IMR-90 (cell line): ENCODE measurements around the gene IREB2. TPM values are rescaled to one million over a fixed set of nuclear protein-coding genes. Genes with fewer than 3 reads are reported as not detected.

Experiments used
- ATAC-seq: fragments of 200-7000 bp; cut with Tn5 transposase; 2 replicates; pipeline ENCODE4 v1.9.1; 2020; ENCODE audit warnings: low read depth, mild to moderate bottlenecking, moderate library complexity
- BruUV-seq: library from RNA; stranded (reverse); fragments of 400-500 nt; replicated peaks from 2 replicates; lab custom pipeline; 2021; lab: Mats Ljungman, UMichigan
- CTCF ChIA-PET: fragments of 300-600 bp; formaldehyde crosslinking; extraction: SDS; loops from one replicate; lab custom pipeline; 2021; ENCODE audit warnings: antibody characterized with exemption; lab: Yijun Ruan, JAX
- POLR2A ChIA-PET: fragments of 300-600 bp; sonication (Branson Sonifier 250); formaldehyde crosslinking; loops from one replicate; lab custom pipeline; 2022; ENCODE audit warnings: antibody characterized with exemption; ENCODE audit not compliant: unreplicated experiment; lab: Charles Lee
- DNase-seq: peaks from one replicate; pipeline ENCODE4 v3.0.0; 2013
- H2AFZ ChIP-seq: replicated peaks from 2 replicates; pipeline ENCODE3; 2013; ENCODE audit warnings: low read length, mild to moderate bottlenecking; ENCODE audit not compliant: poor library complexity
- H2AK5ac ChIP-seq: 2 replicates; pipeline ENCODE4 v1.6.1; 2013; ENCODE audit warnings: low read depth, low read length, inconsistent platforms
- H2AK9ac ChIP-seq: replicated peaks from 2 replicates; pipeline ENCODE3; 2013; ENCODE audit warnings: mild to moderate bottlenecking, low read depth, low read length, moderate library complexity; ENCODE audit not compliant: poor library complexity
- H2BK120ac ChIP-seq: 2 replicates; pipeline ENCODE4 v1.6.1; 2013; ENCODE audit warnings: low read depth, low read length, inconsistent platforms
- H2BK15ac ChIP-seq: 3 replicates; pipeline ENCODE4 v1.6.1; 2013; ENCODE audit warnings: low read depth, low read length, inconsistent platforms
- H2BK20ac ChIP-seq: 2 replicates; pipeline ENCODE4 v1.6.1; 2013; ENCODE audit warnings: low read depth, mild to moderate bottlenecking, inconsistent platforms, low read length, moderate library complexity
- H2BK5ac ChIP-seq: 2 replicates; pipeline ENCODE4 v1.6.1; 2013; ENCODE audit warnings: mild to moderate bottlenecking, low read depth, low read length, inconsistent platforms; ENCODE audit not compliant: poor library complexity, severe bottlenecking
- H3K14ac ChIP-seq: replicated peaks from 2 replicates; pipeline ENCODE4 v1.6.1; 2013; ENCODE audit warnings: low read depth, low read length, inconsistent platforms
- H3K18ac ChIP-seq: 2 replicates; pipeline ENCODE4 v1.6.1; 2013; ENCODE audit warnings: low read depth, low read length, control low read depth
- H3K23ac ChIP-seq: 2 replicates; pipeline ENCODE4 v1.6.1; 2013; ENCODE audit warnings: low read depth, low read length, inconsistent platforms
- H3K27ac ChIP-seq: 2 replicates; pipeline ENCODE4 v1.5.1; 2013; ENCODE audit warnings: mild to moderate bottlenecking, control low read depth, low read length; ENCODE audit not compliant: insufficient read depth
- H3K27me3 ChIP-seq: 2 replicates; pipeline ENCODE4 v1.6.1; 2013; ENCODE audit warnings: low read length; ENCODE audit not compliant: control insufficient read depth, insufficient read depth
- H3K36me3 ChIP-seq: 2 replicates; pipeline ENCODE4 v1.6.1; 2013; ENCODE audit warnings: low read length, mixed read lengths; ENCODE audit not compliant: control insufficient read depth, insufficient read depth
- H3K4ac ChIP-seq: 2 replicates; pipeline ENCODE4 v1.6.1; 2013; ENCODE audit warnings: low read depth, low read length, inconsistent platforms
- H3K4me1 ChIP-seq: 2 replicates; pipeline ENCODE4 v1.6.1; 2013; ENCODE audit warnings: low read length, mixed read lengths; ENCODE audit not compliant: control insufficient read depth, insufficient read depth
- H3K4me2 ChIP-seq: 2 replicates; pipeline ENCODE4 v1.6.1; 2013; ENCODE audit warnings: low read depth, mild to moderate bottlenecking, control low read depth, low read length, moderate library complexity
- H3K4me3 ChIP-seq: 2 replicates; pipeline ENCODE4 v1.5.1; 2013; ENCODE audit warnings: low read depth, mild to moderate bottlenecking, control low read depth, low read length, moderate library complexity; ENCODE audit not compliant: insufficient read depth
- H3K56ac ChIP-seq: 2 replicates; pipeline ENCODE4 v1.6.1; 2013; ENCODE audit warnings: low read length, inconsistent platforms; ENCODE audit not compliant: insufficient read depth; ENCODE audit errors: extremely low read depth
- H3K79me1 ChIP-seq, 2 experiments: 2 replicates each; pipeline ENCODE4 v1.6.1; 2013; ENCODE audit warnings: low read length in 2 of 2, inconsistent platforms in 1 of 2, low read depth in 1 of 2
- H3K9ac ChIP-seq: 2 replicates; pipeline ENCODE4 v1.6.1; 2013; ENCODE audit warnings: low read depth, low read length, control low read depth
- H3K9me1 ChIP-seq: 2 replicates; pipeline ENCODE4 v1.6.1; 2013; ENCODE audit warnings: low read length, inconsistent platforms; ENCODE audit not compliant: insufficient read depth
- H3K9me3 ChIP-seq: 2 replicates; pipeline ENCODE4 v1.6.1; 2013; ENCODE audit warnings: low read length; ENCODE audit not compliant: control insufficient read depth, insufficient read depth
- H4K20me1 ChIP-seq: 2 replicates; pipeline ENCODE4 v1.6.1; 2013; ENCODE audit warnings: low read length, inconsistent platforms; ENCODE audit not compliant: insufficient read depth
- H4K5ac ChIP-seq: 2 replicates; pipeline ENCODE4 v1.6.1; 2013; ENCODE audit warnings: mild to moderate bottlenecking, low read depth, low read length, control low read depth
- H4K8ac ChIP-seq, 2 experiments: 2 replicates each; pipeline ENCODE4 v1.6.1; 2013; ENCODE audit warnings: low read depth in 2 of 2, low read length in 2 of 2, control low read depth in 1 of 2, inconsistent platforms in 1 of 2
- H4K91ac ChIP-seq: 2 replicates; pipeline ENCODE4 v1.6.1; 2013; ENCODE audit warnings: low read depth, low read length, inconsistent platforms; ENCODE audit not compliant: insufficient read depth
- BHLHE40 ChIP-seq: fragments of 150-350 bp; IDR thresholded peaks from 2 replicates; pipeline ENCODE4 v1.6.1; 2016; ENCODE audit warnings: mild to moderate bottlenecking, low read depth, low read length
- CHD1 ChIP-seq: IDR thresholded peaks from 2 replicates; pipeline ENCODE4 v1.6.1; 2012; ENCODE audit warnings: low read depth, low read length, improper control_type of control experiment
- FOS ChIP-seq: fragments of 150-350 bp; IDR thresholded peaks from 2 replicates; pipeline ENCODE4 v1.6.1; 2016; ENCODE audit warnings: low read depth, low read length
- MAFK ChIP-seq: IDR thresholded peaks from 2 replicates; pipeline ENCODE4 v1.6.1; 2012; ENCODE audit warnings: low read depth, low read length, improper control_type of control experiment
- MAZ ChIP-seq: IDR thresholded peaks from 2 replicates; pipeline ENCODE4 v1.6.1; 2012; ENCODE audit warnings: low read depth, mild to moderate bottlenecking, low read length, improper control_type of control experiment, moderate library complexity, borderline replicate concordance
- POLR2A ChIP-seq: IDR thresholded peaks from 2 replicates; pipeline ENCODE4 v1.6.1; 2012; ENCODE audit warnings: mild to moderate bottlenecking, low read depth, low read length
- SMC3 ChIP-seq: fragments of 150-350 bp; IDR thresholded peaks from 2 replicates; pipeline ENCODE4 v1.6.1; 2016; ENCODE audit warnings: low read depth, mild to moderate bottlenecking, antibody characterized with exemption, low read length, moderate library complexity
- WGBS, 2 experiments: methylation state at CpG; one replicate each; pipeline versions ENCODE4 v1.1.5 to v1.1.7; 2013; ENCODE audit warnings: missing lambda C conversion rate in 2 of 2; ENCODE audit not compliant: insufficient read length in 1 of 2; ENCODE audit errors: extremely low coverage in 2 of 2; 5-methylcytosine and 5-hydroxymethylcytosine counted together
- dilution Hi-C: fragments of 300-500 bp; cut with HindIII; formaldehyde crosslinking; loops from one replicate; pipeline ENCODE4 v1.14.3; 2018; ENCODE audit warnings: low sequenced_read_pairs; ENCODE audit not compliant: unreplicated experiment
- in situ Hi-C: fragments of 300-500 bp; cut with MboI; formaldehyde crosslinking; loops from 3 replicates; pipeline ENCODE4 v1.14.3; 2019; ENCODE audit warnings: low sequenced_read_pairs, inconsistent platforms, mixed read lengths
- intact Hi-C: fragments of 100-400 bp; cut with micrococcal nuclease; formaldehyde crosslinking; loops from 2 replicates; pipeline ENCODE4 v1.10.0; 2022
- polyA plus RNA-seq, 3 experiments: library from polyadenylated mRNA; depleted of rRNA; stranded (reverse); fragments of >200 nt; gene quantifications; 2 replicates each; pipeline ENCODE4 v1.2.3, GENCODE V29; 2012; ENCODE audit warnings: low replicate concordance in 1 of 3
- total RNA-seq: library from RNA; depleted of rRNA; stranded (reverse); fragments of >200 nt; gene quantifications from 2 replicates; pipeline ENCODE4 v1.2.3, GENCODE V29; 2012
- TF ChIP-seq, protein P1 (sequence below): fragments of 150-350 bp; IDR thresholded peaks from 2 replicates; pipeline ENCODE4 v1.6.1; 2017; ENCODE audit warnings: mild to moderate bottlenecking, antibody characterized with exemption, low read length, low read depth

Gene IREB2
- total and polyA plus RNA-seq, 2 of the 4 experiments (the other 2 are of a cell fraction): 12.2 to 13.5 TPM

DNA sequence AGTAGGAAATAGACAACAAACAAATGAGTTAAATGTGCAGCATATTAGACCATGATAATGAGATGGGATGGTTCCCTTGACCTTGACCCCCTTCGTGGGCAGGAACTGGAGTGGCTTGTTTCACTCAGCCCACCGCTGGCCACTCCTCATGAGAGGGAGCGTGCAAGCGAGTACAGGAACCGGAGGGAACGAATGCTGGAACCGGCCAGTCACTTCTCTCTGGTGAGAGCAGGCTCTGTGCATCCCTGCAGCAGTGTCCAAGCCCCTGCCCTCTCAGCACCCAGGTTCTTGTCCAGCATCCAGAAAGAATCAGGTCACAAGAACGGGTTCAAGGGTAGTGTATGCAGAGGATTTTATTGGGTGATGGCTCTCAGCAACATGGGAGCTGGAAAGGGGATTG is 17.2 kb upstream of the IREB2 start:
- DNase-seq: no peak
- H3K14ac ChIP-seq: no peak overlapping the region
- no peak overlapping the region for H2BK5ac ChIP-seq
- H3K4me3 ChIP-seq: no peak overlapping the region
- no peak overlapping the region for H2BK15ac ChIP-seq
- H3K56ac ChIP-seq: no peak overlapping the region
- H2AFZ ChIP-seq: no peak overlapping the region
- H3K9ac ChIP-seq: no peak overlapping the region
- intact Hi-C loops: loop anchor here (5.0 kb wide), 1 partner anchor 463 kb away; no protein-coding TSS in a partner anchor
- H4K8ac ChIP-seq: no peak overlapping the region
- no peak overlapping the region for H2AK9ac ChIP-seq
- H3K36me3 ChIP-seq: no peaks in the 10 kb centered on the region
- TF ChIP-seq BHLHE40: no peak
- no peak for TF ChIP-seq MAFK
- no peak for TF ChIP-seq MAZ
- no peak for TF ChIP-seq FOS
- no peak for TF ChIP-seq SMC3
- no peak for TF ChIP-seq CHD1
- TF ChIP-seq POLR2A: no peak
- TF ChIP-seq, protein P1, sequence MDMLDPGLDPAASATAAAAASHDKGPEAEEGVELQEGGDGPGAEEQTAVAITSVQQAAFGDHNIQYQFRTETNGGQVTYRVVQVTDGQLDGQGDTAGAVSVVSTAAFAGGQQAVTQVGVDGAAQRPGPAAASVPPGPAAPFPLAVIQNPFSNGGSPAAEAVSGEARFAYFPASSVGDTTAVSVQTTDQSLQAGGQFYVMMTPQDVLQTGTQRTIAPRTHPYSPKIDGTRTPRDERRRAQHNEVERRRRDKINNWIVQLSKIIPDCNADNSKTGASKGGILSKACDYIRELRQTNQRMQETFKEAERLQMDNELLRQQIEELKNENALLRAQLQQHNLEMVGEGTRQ: no peak
- H4K20me1 ChIP-seq: no peaks in the 10 kb centered on the region
- ATAC-seq: no peak
- no peak overlapping the region for H3K18ac ChIP-seq
- H3K79me1 ChIP-seq: no peaks in the 10 kb centered on the region
- no peak overlapping the region for H4K91ac ChIP-seq
- ChIA-PET POLR2A (no interaction called here), CTCF (no interaction called here)
- peaks cover 24% of the 10 kb centered on the region for H3K27me3 ChIP-seq
- no peaks in the 10 kb centered on the region; the same call in 1 of the 2 replicates for H3K9me3 ChIP-seq
- dilution Hi-C loops: no loop called here
- H3K4ac ChIP-seq: no peak overlapping the region
- BruUV-seq: no TSS peak
- no peak overlapping the region for H2AK5ac ChIP-seq
- H2BK120ac ChIP-seq: no peak overlapping the region
- H4K5ac ChIP-seq: no peak overlapping the region
- H3K27ac ChIP-seq: no peak overlapping the region
- H3K4me2 ChIP-seq: no peak overlapping the region
- H3K23ac ChIP-seq: no peak overlapping the region
- no peak overlapping the region for H2BK20ac ChIP-seq
- in situ Hi-C loops: loop anchor here (10.0 kb wide), 1 partner anchor 306 kb away; no protein-coding TSS in a partner anchor
- no CpG with 5 or more reads among the region's 8 CpGs for whole genome bisulfite sequencing, 2 experiments
- H3K4me1 ChIP-seq: no peaks in the 10 kb centered on the region
- H3K9me1 ChIP-seq: no peaks in the 10 kb centered on the region
